ENCODE data around the gene RCSD1. TPM values are rescaled to one million over a fixed set of nuclear protein-coding genes. Genes with fewer than 3 reads are reported as not detected.

The RCSD1 gene
- total RNA-seq, 4 donors from 2014 or later, result 7.1 to 14.2 (median 10.8) TPM

GRCh38 chr1:167687919-167688519, 58.0 kb downstream of the RCSD1 start:
- H3K4me1 ChIP-seq, result no peaks in the 10 kb centered on the region
- intact Hi-C loops (cut with DNase I), result no loop called here
- TF ChIP-seq CTCF (IDR thresholded peaks at IDR 0.05) (peak; percentile 73 to 92 (median 80)), POLR2A (IDR thresholded peaks at IDR 0.05) (no peak)
- no peaks in the 10 kb centered on the region for H3K9me3 ChIP-seq
- no peak overlapping the region for H3K4me3 ChIP-seq (replicated peaks in 1 of 3)
- no peaks in the 10 kb centered on the region for H3K27me3 ChIP-seq
- 17 to 26% methylated on average over 7 of the region's 7 CpGs for WGBS, 2 donors
- no peak overlapping the region for H3K27ac ChIP-seq
- H3K36me3 ChIP-seq, result no peaks in the 10 kb centered on the region
- peak; percentile 69 to 71 for DNase-seq

- no peak overlapping the region for H3K27ac ChIP-seq
- H3K4me1 ChIP-seq, result no peaks in the 10 kb centered on the region
- no peaks in the 10 kb centered on the region for H3K9me3 ChIP-seq
- no peak overlapping the region for H3K4me3 ChIP-seq (replicated peaks in 1 of 3)
- TF ChIP-seq POLR2A (IDR thresholded peaks at IDR 0.05), result no peak
- TF ChIP-seq CTCF (IDR thresholded peaks at IDR 0.05), result no peak
- DNase-seq, result no peak
- no peaks in the 10 kb centered on the region for H3K27me3 ChIP-seq
- WGBS, 2 donors, result 78 to 80% methylated on average over 5 of the region's 5 CpGs
- intact Hi-C loops (cut with DNase I), result no loop called here
- H3K36me3 ChIP-seq, result no peaks in the 10 kb centered on the region
These were observed 59.5 kb downstream of the RCSD1 start for GRCh38 chr1:167689567-167689920.

- intact Hi-C loops (cut with DNase I), result no loop called here
- no peak overlapping the region for H3K4me3 ChIP-seq (replicated peaks in 1 of 3)
- 94 to 96% methylated on average over 4 of the region's 4 CpGs for WGBS, 2 donors
- TF ChIP-seq POLR2A (IDR thresholded peaks at IDR 0.05) (no peak), CTCF (IDR thresholded peaks at IDR 0.05) (no peak)
- no peaks in the 10 kb centered on the region for H3K9me3 ChIP-seq
- H3K4me1 ChIP-seq, result no peaks in the 10 kb centered on the region
- no peak for DNase-seq
- no peaks in the 10 kb centered on the region for H3K36me3 ChIP-seq
- no peaks in the 10 kb centered on the region for H3K27me3 ChIP-seq
- no peak overlapping the region for H3K27ac ChIP-seq
These were observed 60.0 kb downstream of the RCSD1 start for GRCh38 chr1:167690053-167690452.

- H3K9me3 ChIP-seq, result no peaks in the 10 kb centered on the region
- H3K36me3 ChIP-seq, result no peaks in the 10 kb centered on the region
- no peak overlapping the region for H3K27ac ChIP-seq
- TF ChIP-seq CTCF (IDR thresholded peaks at IDR 0.05) (no peak), POLR2A (IDR thresholded peaks at IDR 0.05) (no peak)
- intact Hi-C loops (cut with DNase I), result no loop called here
- H3K4me3 ChIP-seq (replicated peaks in 1 of 3), result no peak overlapping the region
- 92 to 96% methylated on average over 7 of the region's 7 CpGs for WGBS, 2 donors
- H3K27me3 ChIP-seq, result no peaks in the 10 kb centered on the region
- peaks cover 0 to 11% of the 10 kb centered on the region in 2 donors for H3K4me1 ChIP-seq
- no peak for DNase-seq
These were observed 63.5 kb downstream of the RCSD1 start for GRCh38 chr1:167693425-167694045.

- 81 to 86% methylated on average over 2 of the region's 2 CpGs for WGBS, 2 donors
- Histone ChIP-seq H3K27ac (no peak overlapping the region), H3K4me3 (replicated peaks in 1 of 3) (no peak overlapping the region), H3K9me3 (no peaks in the 10 kb centered on the region), H3K4me1 (peaks cover 0 to 11% of the 10 kb centered on the region in 2 donors), H3K36me3 (no peaks in the 10 kb centered on the region), H3K27me3 (no peaks in the 10 kb centered on the region)
- DNase-seq, result no peak
- TF ChIP-seq POLR2A (IDR thresholded peaks at IDR 0.05) (no peak), CTCF (IDR thresholded peaks at IDR 0.05) (no peak)
- intact Hi-C loops (cut with DNase I), result no loop called here
These were observed 64.7 kb downstream of the RCSD1 start for GRCh38 chr1:167694691-167695090.

Measured in thyroid gland (tissue), 4 donors.